ENCODE measurements around the gene TMEM144.

Gene TMEM144

GRCh38 chr4:158234671-158235070 lies 24.4 kb downstream of the TMEM144 start:
- no peak overlapping the region for H3K4me3 ChIP-seq (replicated peaks in 1 of 2; ENCODE audit: low read depth in 2 of 2, low read length in 2 of 2)
- peak in 1 of 2 donors; percentile 5 for DNase-seq (ENCODE audit: low read depth in 2 of 2)
- TF ChIP-seq CTCF (IDR thresholded peaks at IDR 0.05; ENCODE audit: low read depth, low read length): no peak

- no peak overlapping the region for H3K4me3 ChIP-seq (replicated peaks in 1 of 2; ENCODE audit: low read depth in 2 of 2, low read length in 2 of 2)
- peak; percentile 19 to 23 for DNase-seq (ENCODE audit: low read depth in 2 of 2)
- TF ChIP-seq CTCF (IDR thresholded peaks at IDR 0.05; ENCODE audit: low read depth, low read length): no peak
Measured at GRCh38 chr4:158236304-158237030, 26.2 kb downstream of the TMEM144 start.

GRCh38 chr4:158238575-158238974 lies 28.3 kb downstream of the TMEM144 start:
- no peak for DNase-seq (ENCODE audit: low read depth in 2 of 2)
- no peak for TF ChIP-seq CTCF (IDR thresholded peaks at IDR 0.05; ENCODE audit: low read depth, low read length)

GRCh38 chr4:158239196-158239595 lies 28.9 kb downstream of the TMEM144 start:
- no peak for TF ChIP-seq CTCF (IDR thresholded peaks at IDR 0.05; ENCODE audit: low read depth, low read length)
- no peak for DNase-seq (ENCODE audit: low read depth in 2 of 2)
- no peak overlapping the region for H3K4me3 ChIP-seq (replicated peaks in 1 of 2; ENCODE audit: low read depth in 2 of 2, low read length in 2 of 2)

More at GRCh38 chr4:158238575-158238974, 28.3 kb downstream of the TMEM144 start:
- no peak overlapping the region for H3K4me3 ChIP-seq (replicated peaks in 1 of 2; ENCODE audit: low read depth in 2 of 2, low read length in 2 of 2)

GRCh38 chr4:158243071-158243470 lies 32.8 kb downstream of the TMEM144 start:
- no peak for TF ChIP-seq CTCF (IDR thresholded peaks at IDR 0.05; ENCODE audit: low read depth, low read length)
- H3K4me3 ChIP-seq (replicated peaks in 1 of 2; ENCODE audit: low read depth in 2 of 2, low read length in 2 of 2): no peak overlapping the region

GRCh38 chr4:158250321-158250720 lies 40.0 kb downstream of the TMEM144 start:
- no peak for TF ChIP-seq CTCF (IDR thresholded peaks at IDR 0.05; ENCODE audit: low read depth, low read length)
- no peak overlapping the region for H3K4me3 ChIP-seq (replicated peaks in 1 of 2; ENCODE audit: low read depth in 2 of 2, low read length in 2 of 2)
- no peak for DNase-seq (ENCODE audit: low read depth in 2 of 2)

More at GRCh38 chr4:158243071-158243470, 32.8 kb downstream of the TMEM144 start:
- no peak for DNase-seq (ENCODE audit: low read depth in 2 of 2)
